ENCODE measurements around the gene C2CD5. TPM values are rescaled to one million over a fixed set of nuclear protein-coding genes. Genes with fewer than 3 reads are reported as not detected.
A peak's percentile ranks its signal among the peaks of the same experiment; 100 is the strongest.

C2CD5 gene
- total RNA-seq, 1 experiment from 2014 or later = 28.8 TPM

DNA sequence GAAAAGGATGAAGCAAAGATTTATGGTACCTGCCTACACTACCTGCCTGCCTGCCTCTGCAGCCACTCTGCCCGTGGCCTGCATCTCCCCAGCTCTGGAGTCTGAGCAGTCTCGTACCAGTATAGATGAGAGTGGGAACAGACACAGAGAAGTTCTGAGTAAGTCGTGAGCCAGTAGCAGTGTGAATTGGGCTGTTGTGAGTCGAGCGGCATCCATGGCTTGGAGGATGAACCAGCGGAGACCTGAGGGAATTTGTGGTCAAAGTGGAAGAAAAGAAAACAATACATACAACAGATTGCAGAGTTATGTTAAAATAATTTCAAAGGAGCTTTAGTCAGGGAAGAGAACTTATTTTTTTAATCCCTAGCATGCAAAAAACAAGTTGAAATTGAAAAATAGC lies 25.3 kb downstream of the C2CD5 start:
- no TSS peak for BruUV-seq (replicated peaks)
- H3K27me3 Mint-ChIP-seq (ENCODE audit: unreplicated experiment) = no peaks in the 10 kb centered on the region
- peak overlapping the region; percentile 63 for H3K27ac Mint-ChIP-seq (ENCODE audit: unreplicated experiment)
- DNase-seq = no peak
- H3K36me3 Mint-ChIP-seq (ENCODE audit: insufficient read depth, unreplicated experiment) = peaks cover 5% of the 10 kb centered on the region
- TF ChIP-seq CTCF (IDR thresholded peaks at IDR 0.05; ENCODE audit: unreplicated experiment) = no peak
- H3K4me3 Mint-ChIP-seq (ENCODE audit: low read depth, unreplicated experiment) = no peak overlapping the region
- CTCF ChIA-PET = interaction anchor here (1.2 kb wide), 1 partner anchor 10 kb away, joined by 3 read pairs; no protein-coding TSS in a partner anchor
- intact Hi-C loops (cut with micrococcal nuclease; ENCODE audit: unreplicated experiment) = no loop called here
- H3K9me3 Mint-ChIP-seq (ENCODE audit: low read depth, unreplicated experiment) = no peaks in the 10 kb centered on the region
- H3K4me1 Mint-ChIP-seq (ENCODE audit: low read depth, unreplicated experiment) = peaks cover 17% of the 10 kb centered on the region

DNA sequence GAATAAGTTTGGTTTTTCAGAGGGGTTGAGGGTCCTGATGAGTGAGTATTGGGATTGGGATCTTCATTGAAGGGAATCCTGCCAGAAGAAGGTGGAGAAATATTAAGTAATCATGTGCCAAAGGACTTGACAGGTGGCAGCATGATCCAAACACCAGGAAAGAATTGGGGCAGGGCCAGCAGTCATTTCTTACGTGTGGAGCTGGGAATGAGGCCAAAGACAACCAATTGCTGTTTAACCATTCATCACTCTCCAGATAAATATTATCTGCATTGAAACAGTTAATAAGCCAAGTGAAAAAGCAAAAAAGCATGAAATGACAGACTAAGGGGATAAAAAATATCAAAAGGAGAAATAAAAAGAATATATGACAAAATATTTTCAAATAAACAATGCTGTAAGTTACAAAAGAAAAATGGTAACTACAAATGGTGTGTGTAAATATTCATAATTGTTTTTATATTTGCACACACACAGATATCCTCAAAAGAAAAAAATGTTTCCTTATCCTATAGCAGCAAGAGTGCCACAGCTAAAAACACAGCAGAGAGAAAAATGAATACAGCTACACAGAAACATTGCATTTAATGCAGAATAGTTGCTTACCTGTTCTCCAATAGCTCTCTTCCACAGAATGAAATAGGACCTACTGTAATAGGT lies 26.2 kb downstream of the C2CD5 start:
- Mint-ChIP-seq H3K9me3 (ENCODE audit: low read depth, unreplicated experiment) (no peaks in the 10 kb centered on the region), H3K27ac (ENCODE audit: unreplicated experiment) (peak overlapping the region; percentile 36), H3K4me3 (ENCODE audit: low read depth, unreplicated experiment) (no peak overlapping the region), H3K4me1 (ENCODE audit: low read depth, unreplicated experiment) (peaks cover 17% of the 10 kb centered on the region), H3K36me3 (ENCODE audit: insufficient read depth, unreplicated experiment) (peaks cover 5% of the 10 kb centered on the region), H3K27me3 (ENCODE audit: unreplicated experiment) (no peaks in the 10 kb centered on the region)
- BruUV-seq (replicated peaks) = no TSS peak
- intact Hi-C loops (cut with micrococcal nuclease; ENCODE audit: unreplicated experiment) = no loop called here
- no peak for TF ChIP-seq CTCF (IDR thresholded peaks at IDR 0.05; ENCODE audit: unreplicated experiment)
- CTCF ChIA-PET = interaction anchor here (0.6 to 1.2 kb wide), 3 partner anchors 11 to 153 kb away, joined by 3 read pairs; no protein-coding TSS in a partner anchor
- DNase-seq = peak; percentile 50

DNA sequence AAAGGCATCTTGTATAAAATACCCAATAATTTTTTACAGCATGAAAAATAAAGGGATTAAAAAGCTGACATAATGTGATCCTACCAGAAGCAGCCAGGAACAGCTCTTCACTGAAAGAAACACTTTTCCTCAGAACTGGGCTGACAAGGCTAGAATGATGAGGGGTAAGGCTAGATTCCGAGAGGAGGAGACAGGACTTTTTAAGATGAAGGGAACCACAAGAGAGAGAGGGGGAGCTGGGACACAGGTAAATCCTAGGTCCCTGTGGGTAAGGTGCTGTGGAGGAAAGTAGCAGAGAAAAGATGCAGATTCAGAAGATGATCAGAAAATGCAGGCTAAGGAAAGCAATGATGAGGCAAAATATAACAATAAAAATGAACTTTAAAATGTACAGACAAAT lies 29.5 kb downstream of the C2CD5 start:
- BruUV-seq (replicated peaks) = no TSS peak
- Mint-ChIP-seq H3K4me1 (ENCODE audit: low read depth, unreplicated experiment) (peaks cover 17% of the 10 kb centered on the region), H3K36me3 (ENCODE audit: insufficient read depth, unreplicated experiment) (peaks cover 5% of the 10 kb centered on the region), H3K9me3 (ENCODE audit: low read depth, unreplicated experiment) (no peaks in the 10 kb centered on the region), H3K4me3 (ENCODE audit: low read depth, unreplicated experiment) (no peak overlapping the region), H3K27me3 (ENCODE audit: unreplicated experiment) (no peaks in the 10 kb centered on the region), H3K27ac (ENCODE audit: unreplicated experiment) (no peak overlapping the region)
- DNase-seq = no peak
- intact Hi-C loops (cut with micrococcal nuclease; ENCODE audit: unreplicated experiment) = no loop called here
- CTCF ChIA-PET = no interaction called here
- no peak for TF ChIP-seq CTCF (IDR thresholded peaks at IDR 0.05; ENCODE audit: unreplicated experiment)

GRCh38 chr12:22505826-22506225 lies 38.5 kb downstream of the C2CD5 start:
- intact Hi-C loops (cut with micrococcal nuclease; ENCODE audit: unreplicated experiment) = no loop called here
- TF ChIP-seq CTCF (IDR thresholded peaks at IDR 0.05; ENCODE audit: unreplicated experiment) = no peak
- Mint-ChIP-seq H3K27ac (ENCODE audit: unreplicated experiment) (no peak overlapping the region), H3K36me3 (ENCODE audit: insufficient read depth, unreplicated experiment) (no peaks in the 10 kb centered on the region), H3K4me3 (ENCODE audit: low read depth, unreplicated experiment) (no peak overlapping the region), H3K9me3 (ENCODE audit: low read depth, unreplicated experiment) (no peaks in the 10 kb centered on the region), H3K27me3 (ENCODE audit: unreplicated experiment) (no peaks in the 10 kb centered on the region), H3K4me1 (ENCODE audit: low read depth, unreplicated experiment) (no peaks in the 10 kb centered on the region)
- CTCF ChIA-PET = no interaction called here
- BruUV-seq (replicated peaks) = no TSS peak
- DNase-seq = no peak

All from Calu3 (cell line).